ENCODE data around the gene CBL.
"Not testable (repeated sequence)": the region's sequence is repeated elsewhere in the genome, so short reads cannot be mapped to it uniquely, and the experiment has no call there.

CBL gene

DNA sequence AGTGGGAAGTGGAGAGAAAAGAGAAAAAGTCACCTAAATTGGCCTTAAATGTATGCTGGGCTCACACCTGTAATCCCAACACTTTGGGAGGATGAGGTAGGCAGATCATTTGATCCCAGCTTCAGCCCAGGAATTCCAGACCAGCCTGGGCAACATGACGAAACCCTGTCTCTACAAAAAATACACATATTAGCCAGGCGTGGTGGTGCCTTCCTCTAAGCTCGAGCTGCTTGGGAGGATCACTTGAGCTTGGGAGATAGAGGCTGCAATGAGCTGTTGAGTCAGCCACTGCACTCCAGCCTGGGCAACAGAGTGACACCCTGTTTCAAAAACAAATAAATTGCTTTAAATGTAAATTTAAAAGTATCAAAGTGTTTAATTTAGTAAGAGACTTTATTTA, 3.9 kb downstream of the CBL start:
- DNase-seq (ENCODE audit: low spot score), result peak; percentile 29

DNA sequence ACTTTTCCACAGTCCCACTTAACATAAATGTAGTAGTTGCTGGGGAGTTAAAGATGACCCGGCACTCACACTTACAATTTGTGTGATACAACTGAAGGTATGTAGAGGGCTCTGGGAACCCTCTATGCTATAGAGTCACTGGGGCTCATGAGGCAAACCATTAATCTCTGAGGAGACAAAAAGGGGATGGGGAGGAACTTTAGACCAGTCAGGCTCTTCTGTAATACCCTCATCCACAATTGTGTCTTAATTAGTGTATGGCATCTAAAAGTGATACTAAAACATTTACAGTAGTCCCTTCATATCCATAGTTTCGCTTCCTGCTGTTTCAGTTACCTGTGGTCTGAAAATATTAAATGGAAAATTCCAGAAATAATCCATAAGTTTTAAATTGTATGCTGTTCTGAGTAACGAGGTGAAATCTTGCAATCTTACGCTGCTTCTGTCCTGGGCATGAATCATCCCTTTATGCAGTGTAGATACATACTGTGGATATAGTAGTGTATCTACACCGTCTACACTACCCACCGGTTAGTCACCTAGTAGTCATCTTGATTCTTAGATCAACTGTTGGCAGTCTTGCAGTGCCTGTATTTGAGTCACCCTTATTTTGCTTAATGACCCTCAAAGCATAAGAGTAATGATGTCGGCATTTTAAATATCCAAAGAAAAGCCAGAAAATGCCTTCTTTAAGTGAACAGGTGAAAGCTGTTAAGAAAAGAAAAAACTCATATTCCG, 12.2 kb downstream of the CBL start:
- peak; percentile 97 for DNase-seq (ENCODE audit: low spot score)

DNA sequence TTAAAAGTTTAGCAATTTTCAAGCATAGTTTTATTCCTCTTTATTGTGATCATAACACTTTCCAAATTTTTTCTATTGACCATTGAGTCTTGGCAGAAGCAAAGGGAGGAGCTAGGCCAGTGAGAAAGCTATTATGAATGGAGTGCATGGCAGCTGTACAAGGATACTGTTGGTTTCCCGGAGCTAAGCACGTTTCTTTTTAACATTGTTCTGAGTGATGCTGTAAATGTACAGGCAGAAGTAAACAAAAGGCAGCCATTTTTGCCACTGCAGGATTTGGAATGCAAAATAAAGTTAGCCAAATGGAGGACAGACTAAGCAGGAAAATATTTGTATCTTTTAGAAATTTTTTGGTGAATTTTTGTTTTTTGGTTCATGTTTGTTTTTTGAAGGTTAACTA, 16.2 kb downstream of the CBL start:
- peak; percentile 11 for DNase-seq (ENCODE audit: low spot score)

DNA sequence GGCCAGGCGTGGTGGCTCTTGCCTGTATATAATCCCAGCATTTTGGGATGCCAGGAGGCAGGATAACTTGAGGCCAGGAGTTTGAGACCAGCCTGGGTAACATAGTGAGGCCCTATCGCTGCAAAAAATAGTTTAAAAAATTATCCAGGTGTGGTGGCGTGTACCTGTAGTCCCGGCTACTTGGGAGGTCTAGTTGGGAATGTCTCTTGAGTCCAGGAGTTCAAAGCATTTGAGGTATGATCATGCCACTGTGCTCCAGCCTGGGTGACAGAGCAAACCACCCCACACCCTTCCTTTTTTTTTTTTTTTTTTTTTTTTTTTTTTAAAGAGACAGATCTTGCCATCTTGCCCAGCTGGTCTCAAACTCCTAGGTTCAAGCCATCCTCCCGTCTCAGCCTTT, 16.8 kb downstream of the CBL start:
- no peak for DNase-seq (ENCODE audit: low spot score)

DNA sequence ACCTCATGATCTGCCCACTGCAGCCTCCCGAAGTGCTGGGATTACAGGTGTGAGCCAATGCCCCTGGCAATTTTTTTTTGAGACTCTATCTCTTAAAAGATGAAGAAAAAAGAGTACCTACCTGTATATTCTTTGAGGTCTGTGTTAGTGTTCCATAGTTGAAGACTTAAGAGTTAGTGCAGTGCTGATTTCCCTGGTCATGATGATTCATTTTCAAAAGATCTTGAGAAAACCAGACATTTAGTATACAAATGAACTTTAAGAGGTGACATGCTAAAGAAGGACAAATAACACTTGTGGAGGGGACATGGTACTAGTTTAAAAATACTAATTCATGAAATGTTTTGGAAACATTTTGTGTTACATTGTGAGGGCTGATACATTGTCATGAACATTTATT, 17.7 kb downstream of the CBL start:
- DNase-seq (ENCODE audit: low spot score), result no peak

DNA sequence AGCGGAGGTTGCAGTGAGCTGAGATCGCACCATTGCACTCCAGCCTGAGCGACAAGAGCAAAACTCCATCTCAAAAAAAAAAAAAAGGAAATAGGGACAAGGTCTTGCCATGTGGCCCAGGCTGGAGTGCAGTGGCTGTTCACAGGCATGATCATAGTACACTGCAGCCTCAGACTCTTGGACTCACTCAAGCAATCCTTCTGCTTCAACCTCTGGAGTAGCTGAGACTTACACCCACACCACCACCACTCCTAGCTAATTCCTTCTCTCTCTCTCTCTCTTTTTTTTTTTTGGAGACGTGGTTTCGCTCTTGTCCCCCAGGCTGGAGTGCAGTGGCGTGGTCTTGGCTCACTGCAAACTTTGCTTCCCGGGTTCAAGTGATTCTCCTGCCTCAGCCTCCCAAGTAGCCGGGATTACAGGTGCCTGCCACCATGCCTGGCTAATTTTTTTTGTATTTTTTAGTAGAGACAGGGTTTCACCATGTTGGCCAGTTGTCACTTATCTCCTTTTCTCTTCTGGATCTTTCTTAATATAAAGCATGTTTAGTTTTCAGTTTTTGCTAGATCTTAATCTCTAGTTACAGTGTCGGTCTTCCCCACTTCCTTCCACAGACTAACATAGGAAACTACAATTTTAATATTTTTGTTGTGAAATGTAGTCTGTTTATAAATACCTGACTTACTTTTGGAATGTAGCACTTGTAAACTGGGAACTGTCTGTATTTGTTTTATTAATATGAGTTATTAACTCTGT, 22.6 kb downstream of the CBL start:
- not testable (repeated sequence) for DNase-seq (ENCODE audit: low spot score)

DNA sequence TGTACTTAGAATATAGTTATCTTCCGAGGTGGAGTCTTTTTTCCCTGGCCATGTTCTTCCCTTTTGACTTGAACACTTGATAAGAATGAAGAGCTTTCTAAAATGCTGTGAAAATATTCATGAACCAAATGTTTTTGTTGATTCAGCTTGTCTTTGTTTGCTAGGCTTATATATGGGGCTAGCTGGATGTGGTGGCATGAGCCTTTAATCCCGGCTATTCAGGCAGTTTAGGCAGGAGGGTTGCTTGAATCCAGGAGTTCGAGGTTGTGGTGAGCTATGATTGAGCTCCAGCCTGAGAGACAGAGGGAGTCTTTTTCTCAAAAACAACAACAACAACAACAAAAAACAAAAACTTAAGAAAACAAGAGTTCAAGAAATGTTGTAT, 23.1 kb downstream of the CBL start:
- DNase-seq (ENCODE audit: low spot score), result no peak

DNA sequence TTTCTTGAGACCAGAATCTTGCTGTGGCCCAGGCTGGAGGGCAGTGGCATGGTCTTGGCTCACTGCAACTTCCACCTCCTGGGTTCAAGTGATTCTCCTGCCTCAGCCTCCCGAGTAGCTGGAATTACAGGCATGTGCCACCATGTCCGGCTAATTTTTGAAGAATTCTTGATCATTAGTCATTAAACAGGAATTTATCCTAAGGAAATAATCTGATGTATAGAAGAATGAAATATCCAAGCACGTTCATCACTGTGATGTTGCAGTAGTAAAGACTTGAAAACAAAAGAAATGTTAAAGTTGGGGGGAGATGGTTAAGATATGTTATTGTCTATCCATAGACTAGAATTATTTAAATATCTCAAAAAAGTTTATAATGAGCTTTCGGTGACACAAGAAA, 23.6 kb downstream of the CBL start:
- no peak for DNase-seq (ENCODE audit: low spot score)

DNA sequence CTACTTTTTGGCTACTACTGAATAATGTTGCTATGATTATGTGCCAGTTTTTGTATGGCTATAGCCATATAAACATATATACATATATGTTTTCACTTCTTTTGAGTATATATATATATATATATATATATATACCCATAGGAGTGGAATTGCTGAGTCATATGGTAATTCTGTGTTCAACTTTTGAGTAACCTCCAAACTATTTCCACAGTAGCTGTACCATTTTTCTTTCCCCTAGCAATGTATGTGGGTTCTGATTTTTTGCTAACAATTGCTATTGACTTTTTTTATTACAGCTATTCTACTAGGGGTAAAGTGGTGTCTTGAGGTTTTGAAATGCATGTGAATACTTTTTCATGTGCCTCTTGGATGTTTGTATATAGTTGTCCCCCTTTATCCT, 30.4 kb downstream of the CBL start:
- no peak for DNase-seq (ENCODE audit: low spot score)

DNA sequence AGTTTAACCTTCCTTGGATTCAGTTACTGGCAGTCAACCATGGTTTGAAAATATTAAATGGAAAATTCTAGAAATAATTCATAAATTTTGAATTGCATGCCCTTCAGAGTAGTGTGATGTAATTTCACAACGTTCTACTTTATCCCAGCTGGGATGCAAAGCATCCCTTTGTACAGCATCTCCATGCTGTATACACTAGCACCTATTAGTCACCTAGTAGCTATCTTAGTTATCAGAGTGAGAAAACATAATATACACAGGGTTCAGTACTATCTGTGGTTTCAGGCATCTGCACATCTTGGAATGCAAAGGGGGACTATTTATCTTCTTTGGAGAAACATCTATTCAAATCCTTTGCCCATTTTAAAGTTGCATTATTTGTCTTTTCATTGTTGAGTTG, 30.8 kb downstream of the CBL start:
- DNase-seq (ENCODE audit: low spot score), result no peak

DNA sequence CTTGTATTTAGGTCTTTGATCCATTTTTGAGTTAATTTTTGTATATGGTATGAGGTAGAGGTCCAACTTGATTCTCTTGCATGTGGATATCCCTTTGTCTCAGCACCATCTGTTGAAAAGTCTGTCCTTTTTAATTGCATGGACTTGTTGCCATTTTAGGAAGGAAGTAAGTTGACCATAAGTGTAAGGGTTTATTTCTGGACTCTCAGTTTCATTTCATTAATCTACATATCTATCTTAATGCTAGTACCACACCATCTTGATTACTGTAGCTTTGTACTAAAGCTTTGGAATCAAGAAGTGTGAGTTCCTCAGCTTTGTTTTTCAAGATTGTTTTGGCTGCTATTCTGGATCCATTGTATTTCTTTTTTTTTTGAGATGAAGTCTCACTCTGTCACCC, 31.4 kb downstream of the CBL start:
- no peak for DNase-seq (ENCODE audit: low spot score)

DNA sequence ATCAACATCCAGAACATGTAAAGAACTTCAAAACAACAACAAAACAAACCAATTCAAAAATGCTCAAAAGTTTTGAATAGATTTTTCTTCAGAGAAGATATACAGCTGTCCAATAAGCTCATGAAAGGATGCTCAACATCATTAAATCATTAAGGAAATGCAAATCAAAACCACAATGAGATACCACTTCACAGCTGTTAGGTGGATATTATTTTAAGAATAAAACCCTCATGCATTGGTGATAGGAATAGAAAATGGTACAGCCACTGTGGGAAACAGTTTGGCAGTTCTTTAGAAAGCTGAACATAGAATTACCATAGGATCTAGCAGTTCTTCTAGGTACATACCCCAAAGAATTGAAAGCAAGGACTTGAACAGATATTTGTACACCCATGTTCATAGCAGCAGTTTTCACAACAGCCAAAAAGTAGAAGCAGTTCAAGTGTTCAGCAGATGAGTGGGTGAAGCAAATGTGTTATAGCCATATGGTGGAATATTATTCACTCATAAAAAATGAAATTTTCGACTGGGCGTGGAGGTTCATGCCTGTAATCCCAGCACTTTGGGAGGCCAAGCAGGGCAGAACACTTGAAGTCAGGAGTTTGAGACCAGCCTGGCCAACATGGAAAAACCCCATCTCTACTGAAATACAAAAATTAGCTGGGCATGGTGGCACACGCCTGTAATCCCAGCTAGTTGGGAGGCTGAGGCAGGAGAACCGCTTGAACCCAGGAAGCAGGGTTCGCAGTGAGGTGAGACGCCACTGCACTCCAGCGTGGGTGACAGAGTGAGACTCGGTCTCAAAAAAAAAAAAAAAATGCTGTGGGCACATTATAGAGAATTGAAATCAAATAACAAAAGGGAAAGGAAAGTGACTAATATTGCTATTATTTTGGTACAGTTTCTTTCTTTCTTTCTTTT, 42.9 kb downstream of the CBL start:
- DNase-seq (ENCODE audit: low spot score), result no peak

DNA sequence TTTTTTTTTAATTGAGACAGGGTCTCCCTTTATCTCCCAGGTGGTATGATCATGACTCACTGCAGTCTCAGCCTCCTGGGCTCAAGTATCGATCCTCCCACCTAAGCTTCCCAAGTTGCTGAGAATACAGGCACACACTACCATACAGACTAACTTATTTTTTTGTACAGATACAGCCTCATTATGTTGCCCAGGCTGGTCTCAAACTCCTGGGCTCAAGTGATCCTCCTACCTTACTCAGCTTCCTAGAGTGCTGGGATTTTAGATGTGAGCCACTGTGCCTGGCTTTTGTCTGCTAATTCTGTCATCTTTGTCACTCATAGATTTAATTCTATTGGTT, 43.5 kb downstream of the CBL start:
- no peak for DNase-seq (ENCODE audit: low spot score)

DNA sequence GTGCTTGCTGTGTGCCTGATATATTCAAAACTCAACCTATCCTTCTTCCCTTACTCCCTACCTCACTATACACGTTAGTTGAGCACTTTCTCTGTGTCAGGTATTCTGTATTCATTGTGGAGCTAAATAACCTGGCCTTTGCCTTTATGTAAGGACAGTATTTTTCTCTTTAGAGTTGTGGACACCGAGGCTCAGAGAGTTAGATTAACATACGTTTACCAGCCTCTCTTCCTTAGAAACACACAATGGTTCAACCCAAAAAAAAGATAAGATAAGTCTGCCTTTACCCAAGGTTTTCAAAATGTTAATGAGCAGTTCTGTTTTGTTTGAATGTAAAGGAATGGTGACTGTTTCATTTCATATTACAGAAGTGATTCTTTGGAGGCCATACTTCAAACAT, 45.0 kb downstream of the CBL start:
- no peak for DNase-seq (ENCODE audit: low spot score)

DNA sequence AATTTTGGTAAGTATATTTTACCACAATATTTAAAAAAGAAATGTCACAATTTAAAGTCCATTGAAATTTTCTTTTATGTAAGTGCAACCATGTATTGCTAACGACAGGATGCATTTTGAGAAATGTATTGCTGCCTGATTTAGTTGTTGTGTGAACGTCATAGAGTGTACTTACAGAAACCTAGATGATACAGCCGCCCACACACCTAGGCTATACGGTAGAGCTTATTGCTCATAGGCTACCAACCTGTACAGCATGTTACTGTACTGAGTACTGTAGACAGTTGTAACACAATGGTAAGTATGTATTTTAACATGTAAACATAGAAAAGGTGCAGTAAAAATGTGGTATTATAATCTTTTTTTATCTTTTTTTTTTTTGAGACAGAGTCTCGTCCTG, 48.1 kb downstream of the CBL start:
- no peak for DNase-seq (ENCODE audit: low spot score)

DNA sequence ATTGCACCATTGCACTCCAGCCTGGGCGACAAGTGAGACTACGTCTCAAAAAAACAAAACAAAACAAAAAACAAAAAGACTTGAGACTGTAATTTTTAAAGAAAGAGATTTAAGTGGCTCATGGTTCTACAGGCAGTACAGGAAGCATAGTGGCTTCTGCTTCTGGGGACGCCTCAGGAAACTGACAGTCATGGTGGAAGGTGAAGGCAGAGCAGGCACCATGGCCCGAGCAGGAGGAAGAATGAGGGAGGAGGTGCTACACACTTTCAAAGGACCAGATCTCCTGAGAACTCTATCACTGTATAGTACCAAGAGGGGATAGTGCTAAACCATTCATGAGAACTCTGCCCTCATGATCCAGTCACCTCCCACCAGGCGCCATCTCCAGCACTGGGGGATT, 52.0 kb downstream of the CBL start:
- no peak for DNase-seq (ENCODE audit: low spot score)

DNA sequence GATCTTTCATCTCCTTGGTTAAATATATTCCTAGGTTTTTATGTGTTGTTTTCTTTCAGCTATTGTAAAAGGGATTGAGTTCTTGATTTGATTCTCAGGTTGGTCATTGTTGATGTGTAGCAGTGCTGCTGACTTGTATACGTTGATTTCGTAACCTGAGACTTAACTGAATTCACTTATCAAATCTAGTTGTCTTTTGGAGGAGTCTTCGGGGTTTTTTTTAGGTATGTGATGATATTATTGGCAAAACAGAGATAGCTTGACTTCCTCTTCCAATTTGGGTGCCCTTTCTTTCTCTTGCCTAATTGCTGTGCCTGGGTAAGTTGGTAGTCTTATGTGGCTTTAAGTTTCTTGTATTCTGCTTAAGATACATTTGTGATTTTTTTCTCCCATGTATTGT, 52.8 kb downstream of the CBL start:
- DNase-seq (ENCODE audit: low spot score), result no peak

DNA sequence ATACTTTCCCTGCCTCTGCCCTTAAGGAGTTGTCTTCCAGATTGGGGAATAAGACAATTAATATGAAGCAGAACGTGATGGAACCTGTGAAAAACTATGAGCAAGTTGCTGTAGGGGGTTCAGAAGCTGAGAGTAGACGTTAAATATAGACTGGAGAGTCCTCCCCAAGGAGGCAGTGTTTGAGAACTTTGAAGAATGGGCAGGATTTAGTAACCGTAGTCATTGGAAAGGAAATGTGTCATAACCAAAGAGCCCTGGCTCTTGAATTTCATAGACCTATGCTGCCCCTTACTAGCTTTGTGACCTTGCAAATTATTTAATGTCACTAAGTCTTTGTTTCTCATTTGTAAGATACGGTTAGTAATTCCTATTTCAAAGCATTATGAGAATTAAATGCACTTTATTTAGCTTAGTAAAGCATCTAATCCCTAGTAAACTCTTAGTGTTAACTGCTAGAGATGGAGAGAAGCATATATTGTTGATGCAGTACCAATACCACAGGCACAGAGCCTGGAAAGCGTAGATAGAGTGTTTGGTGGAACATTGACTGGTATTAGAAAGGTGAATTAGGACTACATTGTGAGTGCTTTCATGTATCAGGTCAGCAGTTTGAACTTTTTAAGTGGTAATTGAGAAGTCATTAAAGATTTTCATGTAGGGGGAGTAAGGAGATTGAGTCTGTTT, 56.7 kb downstream of the CBL start:
- peak; percentile 34 for DNase-seq (ENCODE audit: low spot score)

DNA sequence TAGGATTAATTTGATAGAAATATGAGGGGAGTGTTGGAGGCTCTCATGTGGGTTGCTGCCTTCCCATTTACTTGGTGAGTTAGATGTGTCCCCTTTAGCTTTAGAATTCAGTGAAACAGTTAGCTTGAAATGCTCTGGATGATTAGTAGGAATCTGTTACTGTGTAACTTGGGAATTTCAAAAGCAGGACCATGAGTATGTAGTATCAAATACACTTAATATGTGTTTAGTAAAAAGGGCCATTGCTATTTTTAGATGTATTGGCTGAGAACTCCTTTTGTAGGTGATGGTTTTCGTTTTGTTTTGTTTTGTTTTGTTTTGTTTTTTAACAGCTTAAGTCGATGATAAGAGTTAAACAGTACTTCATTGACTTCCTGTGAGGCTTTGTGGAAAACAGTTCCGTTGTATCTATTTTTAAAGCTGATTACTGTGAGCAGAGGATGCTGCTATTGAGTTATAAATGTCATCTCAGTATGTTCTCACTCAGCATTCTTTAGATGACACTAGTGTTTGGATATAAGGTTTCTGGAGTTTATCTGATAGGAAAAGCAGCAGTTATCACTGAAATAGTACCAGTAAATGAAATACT, 57.3 kb downstream of the CBL start:
- peak; percentile 44 for DNase-seq (ENCODE audit: low spot score)

DNA sequence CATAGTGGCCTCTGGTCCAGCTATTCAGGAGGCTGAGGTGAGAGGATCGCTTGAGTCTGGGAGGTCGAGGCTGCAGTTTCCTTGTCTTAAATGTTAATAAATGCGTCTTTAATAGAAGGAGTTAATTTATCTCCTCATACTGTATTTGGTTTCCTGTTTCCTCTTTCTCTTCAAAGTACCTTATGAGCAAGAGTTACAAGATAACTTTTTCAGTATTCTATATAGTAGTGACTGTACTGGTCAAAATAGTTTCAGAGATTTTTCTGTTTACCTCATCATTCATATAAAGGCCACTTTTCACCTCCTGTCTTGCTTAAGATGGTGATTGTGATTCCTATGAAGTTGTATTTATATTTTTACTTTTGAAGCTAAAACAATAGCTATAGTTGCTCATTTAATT, 59.9 kb downstream of the CBL start:
- DNase-seq (ENCODE audit: low spot score), result no peak

DNA sequence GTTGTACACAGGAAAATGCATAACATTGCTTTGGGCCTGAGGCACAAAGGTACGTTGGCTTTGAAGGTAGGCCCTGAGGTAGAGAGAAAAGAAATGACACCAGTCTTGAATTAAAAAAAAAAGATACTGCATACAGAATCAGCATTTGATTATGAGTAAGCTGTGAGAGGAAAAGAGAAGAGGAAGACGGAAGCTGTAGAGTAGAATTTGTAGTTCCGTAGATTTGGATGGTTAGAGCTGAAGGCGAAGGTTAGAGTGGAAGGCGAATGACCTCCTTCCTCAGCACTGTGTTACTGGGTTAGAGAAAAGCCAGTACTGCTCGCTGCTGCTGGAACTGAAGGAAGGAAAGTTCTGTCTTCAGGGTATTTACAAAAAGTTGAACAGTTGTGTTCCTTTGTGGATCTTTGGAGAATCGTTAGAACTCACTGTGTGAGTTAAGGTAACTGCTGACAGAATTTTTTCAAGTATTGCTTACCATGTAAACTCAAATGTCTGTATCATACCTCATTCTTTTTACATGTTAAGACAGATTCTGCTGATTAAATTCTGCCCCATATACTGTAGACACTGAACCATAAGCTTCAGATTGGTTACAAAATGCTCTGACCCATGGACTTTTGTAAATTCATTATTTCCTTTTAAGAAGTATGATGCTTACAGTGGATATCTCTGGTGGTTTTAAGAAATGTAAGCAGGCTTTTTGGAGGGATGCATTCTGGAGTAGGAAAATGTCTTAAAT, 60.5 kb downstream of the CBL start:
- DNase-seq (ENCODE audit: low spot score), result no peak
